ENCODE measurements around the gene LHFPL2.

The LHFPL2 gene

GRCh38 chr5:78601559-78602314 is 46.8 kb downstream of the LHFPL2 start:
- no peak for TF ChIP-seq CTCF (IDR thresholded peaks at IDR 0.05; ENCODE audit: low read depth, low read length)

GRCh38 chr5:78600687-78601414 is 47.7 kb downstream of the LHFPL2 start:
- H3K4me3 ChIP-seq (ENCODE audit: low read depth, low read length): no peak overlapping the region
- no peak for TF ChIP-seq CTCF (IDR thresholded peaks at IDR 0.05; ENCODE audit: low read depth, low read length)

More at GRCh38 chr5:78601559-78602314, 46.8 kb downstream of the LHFPL2 start:
- H3K4me3 ChIP-seq (ENCODE audit: low read depth, low read length): no peak overlapping the region

- no peak overlapping the region for H3K4me3 ChIP-seq (ENCODE audit: low read depth, low read length)
- TF ChIP-seq CTCF (IDR thresholded peaks at IDR 0.05; ENCODE audit: low read depth, low read length): no peak
These were observed 49.6 kb downstream of the LHFPL2 start for GRCh38 chr5:78598973-78599372.

GRCh38 chr5:78597974-78598371 is 50.6 kb downstream of the LHFPL2 start:
- TF ChIP-seq CTCF (IDR thresholded peaks at IDR 0.05; ENCODE audit: low read depth, low read length): no peak
- no peak overlapping the region for H3K4me3 ChIP-seq (ENCODE audit: low read depth, low read length)

- H3K4me3 ChIP-seq (ENCODE audit: low read depth, low read length): no peak overlapping the region
- no peak for TF ChIP-seq CTCF (IDR thresholded peaks at IDR 0.05; ENCODE audit: low read depth, low read length)
These were observed 51.3 kb downstream of the LHFPL2 start for GRCh38 chr5:78597068-78597973.

GRCh38 chr5:78595458-78595921 is 53.1 kb downstream of the LHFPL2 start:
- TF ChIP-seq CTCF (IDR thresholded peaks at IDR 0.05; ENCODE audit: low read depth, low read length): no peak

More at GRCh38 chr5:78595458-78595921, 53.1 kb downstream of the LHFPL2 start:
- no peak overlapping the region for H3K4me3 ChIP-seq (ENCODE audit: low read depth, low read length)

Measured in WI38 (cell line).